SK-N-SH (cell line): Measurements from ENCODE around the gene TMEM243.

ENCODE experiments used
- EP300 ChIP-seq, 2 experiments: IDR thresholded peaks; 2 replicates each; pipeline versions ENCODE4 v1.4.0 to v1.6.1; 2012; ENCODE audit warnings: borderline replicate concordance in 1 of 2, low read depth in 1 of 2, low read length in 1 of 2
- EZH2phosphoT487 ChIP-seq: fragments of 200-600 bp; sonication (generic); IDR thresholded peaks from 2 replicates; pipeline ENCODE4 v1.6.1; 2017; ENCODE audit warnings: low read depth, mixed run types, mild to moderate bottlenecking, antibody characterized with exemption, moderate library complexity, borderline replicate concordance
- GATA2 ChIP-seq: sonication (generic); formaldehyde crosslinking; IDR thresholded peaks from 2 replicates; pipeline ENCODE4 v1.5.0; 2020; ENCODE audit warnings: mild to moderate bottlenecking, missing genetic modification reagents
- MEF2A ChIP-seq: IDR thresholded peaks from 2 replicates; pipeline ENCODE4 v1.4.0; 2012; ENCODE audit warnings: low read depth, borderline replicate concordance
- POLR2AphosphoS5 ChIP-seq: IDR thresholded peaks from 2 replicates; pipeline ENCODE4 v1.6.1; 2012; ENCODE audit warnings: low read depth, low read length
- RFX5 ChIP-seq: IDR thresholded peaks from 2 replicates; pipeline ENCODE4 v1.6.1; 2012; ENCODE audit warnings: mild to moderate bottlenecking, improper control_type of control experiment, low read length
- TAF1 ChIP-seq: IDR thresholded peaks from 2 replicates; pipeline ENCODE4 v1.6.1; 2012; ENCODE audit warnings: low read depth, mild to moderate bottlenecking, low read length, moderate library complexity, borderline replicate concordance
- TEAD4 ChIP-seq: IDR thresholded peaks from 2 replicates; pipeline ENCODE4 v1.4.0; 2012; ENCODE audit warnings: mild to moderate bottlenecking, borderline replicate concordance; ENCODE audit not compliant: insufficient read depth
- TF ChIP-seq, protein P1 (sequence below): fragments of 200-600 bp; sonication (generic); IDR thresholded peaks from 2 replicates; pipeline ENCODE4 v1.6.1; 2017; ENCODE audit warnings: antibody characterized with exemption, mild to moderate bottlenecking, moderate library complexity
- TF ChIP-seq, protein P2 (sequence below): IDR thresholded peaks from 2 replicates; pipeline ENCODE4 v1.4.0; 2012; ENCODE audit warnings: low read depth, borderline replicate concordance
- TF ChIP-seq, protein P3 (sequence below): IDR thresholded peaks from 2 replicates; pipeline ENCODE4 v1.4.0; 2012; ENCODE audit warnings: low read depth, borderline replicate concordance

DNA sequence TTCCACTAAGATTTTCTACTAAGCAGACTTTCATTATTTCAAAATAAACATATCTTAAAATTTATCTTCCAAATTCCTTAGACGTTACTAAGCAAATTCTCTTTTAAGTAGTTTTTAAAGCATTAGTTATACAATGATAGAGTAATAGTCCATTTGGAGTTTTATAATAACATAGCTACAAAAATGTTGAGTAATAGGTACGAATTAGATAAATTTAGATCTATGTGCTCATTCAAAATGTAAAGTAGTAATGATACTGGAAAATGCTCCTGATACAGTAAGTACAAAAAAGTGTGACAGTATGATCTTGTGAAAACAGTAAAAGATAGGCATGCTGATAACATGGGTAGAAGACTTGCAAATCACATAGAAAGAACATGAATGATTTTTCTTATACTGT is 62.8 kb downstream of the TMEM243 start:
- TF ChIP-seq, protein P1, sequence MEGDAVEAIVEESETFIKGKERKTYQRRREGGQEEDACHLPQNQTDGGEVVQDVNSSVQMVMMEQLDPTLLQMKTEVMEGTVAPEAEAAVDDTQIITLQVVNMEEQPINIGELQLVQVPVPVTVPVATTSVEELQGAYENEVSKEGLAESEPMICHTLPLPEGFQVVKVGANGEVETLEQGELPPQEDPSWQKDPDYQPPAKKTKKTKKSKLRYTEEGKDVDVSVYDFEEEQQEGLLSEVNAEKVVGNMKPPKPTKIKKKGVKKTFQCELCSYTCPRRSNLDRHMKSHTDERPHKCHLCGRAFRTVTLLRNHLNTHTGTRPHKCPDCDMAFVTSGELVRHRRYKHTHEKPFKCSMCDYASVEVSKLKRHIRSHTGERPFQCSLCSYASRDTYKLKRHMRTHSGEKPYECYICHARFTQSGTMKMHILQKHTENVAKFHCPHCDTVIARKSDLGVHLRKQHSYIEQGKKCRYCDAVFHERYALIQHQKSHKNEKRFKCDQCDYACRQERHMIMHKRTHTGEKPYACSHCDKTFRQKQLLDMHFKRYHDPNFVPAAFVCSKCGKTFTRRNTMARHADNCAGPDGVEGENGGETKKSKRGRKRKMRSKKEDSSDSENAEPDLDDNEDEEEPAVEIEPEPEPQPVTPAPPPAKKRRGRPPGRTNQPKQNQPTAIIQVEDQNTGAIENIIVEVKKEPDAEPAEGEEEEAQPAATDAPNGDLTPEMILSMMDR, result no peak
- TF ChIP-seq POLR2AphosphoS5 (no peak), MEF2A (no peak), GATA2 (CRISPR knock-in tag) (no peak), EZH2phosphoT487 (no peak), EP300 (IDR thresholded peaks at IDR 0.05; ENCODE audit: borderline replicate concordance in 1 of 2, low read depth in 1 of 2, low read length in 1 of 2) (no peak), RFX5 (no peak), TAF1 (no peak), TEAD4 (no peak)
- TF ChIP-seq, protein P2, sequence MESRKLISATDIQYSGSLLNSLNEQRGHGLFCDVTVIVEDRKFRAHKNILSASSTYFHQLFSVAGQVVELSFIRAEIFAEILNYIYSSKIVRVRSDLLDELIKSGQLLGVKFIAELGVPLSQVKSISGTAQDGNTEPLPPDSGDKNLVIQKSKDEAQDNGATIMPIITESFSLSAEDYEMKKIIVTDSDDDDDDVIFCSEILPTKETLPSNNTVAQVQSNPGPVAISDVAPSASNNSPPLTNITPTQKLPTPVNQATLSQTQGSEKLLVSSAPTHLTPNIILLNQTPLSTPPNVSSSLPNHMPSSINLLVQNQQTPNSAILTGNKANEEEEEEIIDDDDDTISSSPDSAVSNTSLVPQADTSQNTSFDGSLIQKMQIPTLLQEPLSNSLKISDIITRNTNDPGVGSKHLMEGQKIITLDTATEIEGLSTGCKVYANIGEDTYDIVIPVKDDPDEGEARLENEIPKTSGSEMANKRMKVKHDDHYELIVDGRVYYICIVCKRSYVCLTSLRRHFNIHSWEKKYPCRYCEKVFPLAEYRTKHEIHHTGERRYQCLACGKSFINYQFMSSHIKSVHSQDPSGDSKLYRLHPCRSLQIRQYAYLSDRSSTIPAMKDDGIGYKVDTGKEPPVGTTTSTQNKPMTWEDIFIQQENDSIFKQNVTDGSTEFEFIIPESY, result no peak
- TF ChIP-seq, protein P3, sequence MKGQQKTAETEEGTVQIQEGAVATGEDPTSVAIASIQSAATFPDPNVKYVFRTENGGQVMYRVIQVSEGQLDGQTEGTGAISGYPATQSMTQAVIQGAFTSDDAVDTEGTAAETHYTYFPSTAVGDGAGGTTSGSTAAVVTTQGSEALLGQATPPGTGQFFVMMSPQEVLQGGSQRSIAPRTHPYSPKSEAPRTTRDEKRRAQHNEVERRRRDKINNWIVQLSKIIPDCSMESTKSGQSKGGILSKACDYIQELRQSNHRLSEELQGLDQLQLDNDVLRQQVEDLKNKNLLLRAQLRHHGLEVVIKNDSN, result no peak
